Keratinocyte (primary cell): Measurements from ENCODE around the gene NRXN2.

Source experiments
- CTCF ChIP-seq, 3 experiments: IDR thresholded peaks in 1 of 3; conservative IDR thresholded peaks in 1 of 3; optimal IDR thresholded peaks in 1 of 3; 2 replicates in 2 of 3; 3 replicates in 1 of 3; pipeline versions ENCODE3 to v1.5.1; 2011; ENCODE audit warnings: low read length in 3 of 3, mild to moderate bottlenecking in 3 of 3, moderate library complexity in 2 of 3, control low read depth in 1 of 3, inconsistent platforms in 1 of 3; ENCODE audit not compliant: insufficient read depth in 2 of 3; ENCODE audit errors: extremely low read depth in 1 of 3
- EZH2 ChIP-seq: IDR thresholded peaks from one replicate; pipeline ENCODE4 v1.6.1; 2012; ENCODE audit warnings: inconsistent platforms, mild to moderate bottlenecking, low read length, moderate library complexity

- TF ChIP-seq CTCF (optimal IDR thresholded peaks at IDR 0.05 in 1 of 3, IDR thresholded peaks at IDR 0.05 in 1 of 3, conservative IDR thresholded peaks at IDR 0.05 in 1 of 3; ENCODE audit: extremely low read depth in 1 of 3, insufficient read depth in 2 of 3, low read length in 3 of 3) (no peak), EZH2 (no peak)
These were observed 12.1 kb upstream of the NRXN2 start for GRCh38 chr11:64734811-64735724.
